GM12878 (cell line): Measurements from ENCODE around the gene FHOD3. TPM values are rescaled to one million over a fixed set of nuclear protein-coding genes. Genes with fewer than 3 reads are reported as not detected.

ENCODE experiments used
- ATAC-seq: fragments of 200-7000 bp; cut with Tn5 transposase; 3 replicates; pipeline ENCODE4 v1.9.1; 2020; ENCODE audit warnings: mild to moderate bottlenecking, moderate library complexity
- BruUV-seq: library from RNA; stranded (reverse); fragments of 400-500 nt; replicated peaks from 2 replicates; lab custom pipeline; 2021; lab: Mats Ljungman, UMichigan
- CTCF ChIA-PET: fragments of 300-600 bp; sonication (Branson Sonifier 250); formaldehyde crosslinking; extraction: SDS; loops from one replicate; lab custom pipeline; 2021; ENCODE audit warnings: inconsistent platforms; lab: Yijun Ruan, JAX
- POLR2A ChIA-PET: fragments of 350-600 bp; formaldehyde crosslinking; extraction: SDS; loops from one replicate; lab custom pipeline; 2021; ENCODE audit warnings: inconsistent platforms; lab: Charles Lee
- RAD21 ChIA-PET: fragments of 300-600 bp; sonication (Branson Sonifier 250); formaldehyde crosslinking; loops from one replicate; lab custom pipeline; 2023; ENCODE audit warnings: antibody characterized with exemption; ENCODE audit not compliant: unreplicated experiment; lab: Charles Lee
- SMC1A ChIA-PET: fragments of 300-600 bp; sonication (Branson Sonifier 250); formaldehyde crosslinking; loops from one replicate; lab custom pipeline; 2023; ENCODE audit not compliant: unreplicated experiment, uncharacterized antibody; lab: Charles Lee
- DNase-seq: peaks from one replicate; pipeline ENCODE4 v3.0.0-alpha.2; 2011; ENCODE audit warnings: low read depth, low spot score
- FAIRE-seq: peaks from 3 replicates; lab custom pipeline; 2011; peaks lifted over from hg19 to GRCh38; lab: Jason Lieb, UNC
- H2AFZ ChIP-seq: 2 replicates; pipeline ENCODE4 v1.6.0; 2011; ENCODE audit warnings: low read depth, low read length, control low read depth; ENCODE audit not compliant: control insufficient read depth
- H3K27ac ChIP-seq: 2 replicates; pipeline ENCODE4 v1.5.1; 2011; ENCODE audit warnings: control low read depth; ENCODE audit not compliant: control insufficient read depth, insufficient read depth
- H3K27me3 ChIP-seq, 2 experiments: replicated peaks in 1 of 2; 2 replicates each; pipeline versions ENCODE4 v1.6.0 to v1.6.1; 2011; ENCODE audit warnings: low read length in 1 of 2; ENCODE audit not compliant: control insufficient read depth in 2 of 2, insufficient read depth in 2 of 2
- H3K36me3 ChIP-seq, 2 experiments: 2 replicates each; pipeline ENCODE4 v1.5.1; 2011; ENCODE audit warnings: low read length in 1 of 2; ENCODE audit not compliant: control insufficient read depth in 2 of 2, insufficient read depth in 2 of 2
- H3K4me1 ChIP-seq: 2 replicates; pipeline ENCODE4 v1.6.1; 2011; ENCODE audit warnings: mild to moderate bottlenecking, low read length, moderate library complexity, mixed read lengths; ENCODE audit not compliant: control insufficient read depth, insufficient read depth
- H3K4me2 ChIP-seq: 2 replicates; pipeline ENCODE4 v1.6.0; 2011; ENCODE audit warnings: control low read depth; ENCODE audit not compliant: control insufficient read depth, insufficient read depth
- H3K4me3 ChIP-seq: fragments of 200-600 bp; sonication (generic); 2 replicates; pipeline ENCODE4 v1.5.1; 2016
- H3K79me2 ChIP-seq: 2 replicates; pipeline ENCODE4 v1.6.0; 2011; ENCODE audit warnings: low read length; ENCODE audit not compliant: control insufficient read depth, insufficient read depth
- H3K9ac ChIP-seq: 2 replicates; pipeline ENCODE4 v1.8.0; 2011; ENCODE audit warnings: low read length, control low read depth, mixed read lengths; ENCODE audit not compliant: control insufficient read depth, insufficient read depth
- H3K9me3 ChIP-seq: replicated peaks from 3 replicates; pipeline ENCODE4 v1.5.1; 2011; ENCODE audit warnings: mild to moderate bottlenecking, low read length; ENCODE audit not compliant: control insufficient read depth, insufficient read depth
- H4K20me1 ChIP-seq: 2 replicates; pipeline ENCODE4 v1.6.0; 2011; ENCODE audit not compliant: control insufficient read depth, insufficient read depth
- BCL11A ChIP-seq: IDR thresholded peaks from 2 replicates; pipeline ENCODE4 v1.6.1; 2011; ENCODE audit warnings: low read depth, low read length
- EP300 ChIP-seq, 2 experiments: fragments of 150-350 bp in 1 of 2; IDR thresholded peaks; 2 replicates each; pipeline ENCODE4 v1.6.1; 2011 to 2012; ENCODE audit warnings: low read depth in 2 of 2, low read length in 2 of 2, borderline replicate concordance in 1 of 2, improper control_type of control experiment in 1 of 2, inconsistent platforms in 1 of 2; ENCODE audit not compliant: control insufficient read depth in 1 of 2
- IKZF2 ChIP-seq, 2 experiments: fragments of 450-650 bp; IDR thresholded peaks; 2 replicates each; pipeline ENCODE4 v1.6.1; 2017; ENCODE audit warnings: mild to moderate bottlenecking in 2 of 2, moderate library complexity in 2 of 2
- MTA3 ChIP-seq: IDR thresholded peaks from 2 replicates; pipeline ENCODE4 v1.6.1; 2012; ENCODE audit warnings: low read length, inconsistent platforms, borderline replicate concordance
- MYB ChIP-seq: fragments of 150-350 bp; IDR thresholded peaks from 2 replicates; pipeline ENCODE4 v1.6.1; 2014; ENCODE audit warnings: mild to moderate bottlenecking, low read depth, low read length, borderline replicate concordance
- NFYA ChIP-seq: IDR thresholded peaks from 2 replicates; pipeline ENCODE4 v1.6.1; 2011; ENCODE audit warnings: low read depth, mild to moderate bottlenecking, low read length, improper control_type of control experiment, borderline replicate concordance
- NR2C1 ChIP-seq: fragments of 450-650 bp; IDR thresholded peaks from 2 replicates; pipeline ENCODE4 v1.6.1; 2017; ENCODE audit warnings: antibody characterized with exemption, mild to moderate bottlenecking, moderate library complexity
- POU2F2 ChIP-seq: IDR thresholded peaks from 3 replicates; pipeline ENCODE4 v1.6.1; 2011; ENCODE audit warnings: low read depth, mild to moderate bottlenecking, low read length, borderline replicate concordance
- RAD51 ChIP-seq: fragments of 450-650 bp; IDR thresholded peaks from 2 replicates; pipeline ENCODE4 v1.6.1; 2016; ENCODE audit warnings: moderate library complexity, mild to moderate bottlenecking, inconsistent platforms
- SREBF1 ChIP-seq: IDR thresholded peaks from 2 replicates; pipeline ENCODE4 v1.6.1; 2012; ENCODE audit warnings: mild to moderate bottlenecking, low read length
- TBL1XR1 ChIP-seq: IDR thresholded peaks from 2 replicates; pipeline ENCODE4 v1.6.1; 2012; ENCODE audit warnings: low read depth, low read length, improper control_type of control experiment
- ZNF384 ChIP-seq: IDR thresholded peaks from 2 replicates; pipeline ENCODE4 v1.6.1; 2012; ENCODE audit warnings: low read depth, mild to moderate bottlenecking, low read length, improper control_type of control experiment, borderline replicate concordance
- in situ Hi-C: fragments of 300-500 bp; cut with MboI; formaldehyde crosslinking; loops from 9 replicates; pipeline ENCODE4 v1.14.3; 2018; ENCODE audit warnings: mixed read lengths
- intact Hi-C: fragments of 100-400 bp; cut with micrococcal nuclease; formaldehyde crosslinking; loops from one replicate; pipeline ENCODE4 v1.14.2; 2022; ENCODE audit not compliant: unreplicated experiment
- polyA plus RNA-seq, 11 experiments: library from polyadenylated mRNA; depleted of rRNA in 4 of 11; unstranded in 6 of 11; stranded (reverse) in 5 of 11; fragments of >200 nt; fragmentation: Nextera tagmentation in 4 of 11; fragmentation: Illumina TruSeq in 1 of 11; extraction: Ambion mirVana in 4 of 11; extraction: Trizol in 1 of 11; gene quantifications; 1 replicate in 1 of 11; 2 replicates in 10 of 11; pipeline versions ENCODE4 v1.2.1 to v1.2.3, GENCODE V29; 2011 to 2016; ENCODE audit warnings: inconsistent platforms in 2 of 11, missing spikeins in 2 of 11, low read depth in 1 of 11
- total RNA-seq, 4 experiments: library from RNA; depleted of rRNA in 3 of 4; stranded (reverse); fragments of >200 nt in 3 of 4; fragmentation: Illumina TruSeq in 1 of 4; extraction: Trizol in 1 of 4; gene quantifications; 2 replicates each; pipeline versions ENCODE4 v1.2.1 to v1.2.3, GENCODE V29; 2013 to 2021
- TF ChIP-seq, protein P1 (sequence below): fragments of 450-650 bp; IDR thresholded peaks from 2 replicates; pipeline ENCODE4 v1.6.1; 2017; ENCODE audit warnings: borderline replicate concordance

Gene FHOD3
- total and polyA plus RNA-seq, 10 of the 15 experiments (the other 5 are each of a cell fraction or from before 2014, with no cell fraction given) = 0.77 to 26.7 (median 10.4) TPM

DNA sequence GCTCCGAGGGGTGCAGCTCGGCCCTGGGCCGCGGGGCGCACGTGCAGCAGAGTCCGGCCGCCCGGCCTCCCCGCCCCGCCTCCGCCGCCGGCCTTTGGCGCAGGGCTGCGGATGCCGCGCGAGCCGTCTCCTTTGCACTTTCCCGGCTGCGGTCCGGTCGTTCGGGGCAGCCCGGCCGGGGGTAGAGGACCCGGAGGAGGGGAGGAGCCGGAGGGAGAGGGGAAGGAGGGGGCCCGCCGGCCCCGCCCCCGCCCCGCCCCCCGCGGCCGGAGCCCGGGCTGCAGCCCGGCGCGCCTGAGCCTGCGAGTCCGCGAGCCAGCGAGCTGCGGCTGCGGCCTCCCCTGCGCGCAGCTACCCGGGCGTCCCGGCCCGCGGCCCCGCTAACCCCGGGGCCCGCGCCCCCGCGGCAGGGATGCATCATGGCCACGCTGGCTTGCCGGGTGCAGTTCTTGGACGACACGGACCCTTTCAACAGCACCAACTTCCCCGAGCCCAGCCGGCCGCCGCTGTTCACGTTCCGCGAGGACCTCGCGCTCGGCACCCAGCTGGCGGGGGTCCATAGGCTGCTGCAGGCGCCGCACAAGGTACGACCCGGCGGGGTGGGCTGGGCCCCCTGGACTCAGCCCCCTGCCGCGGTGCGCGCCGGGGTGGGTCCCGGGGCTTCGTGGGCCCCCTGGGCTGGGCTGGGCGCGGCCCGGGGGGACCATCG is at the start of gene FHOD3 (continued):
- TF ChIP-seq SREBF1 (no peak), NR2C1 (no peak), IKZF2 (IDR thresholded peaks at IDR 0.05) (no peak), MTA3 (no peak), ZNF384 (no peak), EP300 (IDR thresholded peaks at IDR 0.05; ENCODE audit: borderline replicate concordance in 1 of 2, control insufficient read depth in 1 of 2, low read depth in 2 of 2, low read length in 2 of 2) (no peak), BCL11A (no peak)
- TF ChIP-seq, protein P1, sequence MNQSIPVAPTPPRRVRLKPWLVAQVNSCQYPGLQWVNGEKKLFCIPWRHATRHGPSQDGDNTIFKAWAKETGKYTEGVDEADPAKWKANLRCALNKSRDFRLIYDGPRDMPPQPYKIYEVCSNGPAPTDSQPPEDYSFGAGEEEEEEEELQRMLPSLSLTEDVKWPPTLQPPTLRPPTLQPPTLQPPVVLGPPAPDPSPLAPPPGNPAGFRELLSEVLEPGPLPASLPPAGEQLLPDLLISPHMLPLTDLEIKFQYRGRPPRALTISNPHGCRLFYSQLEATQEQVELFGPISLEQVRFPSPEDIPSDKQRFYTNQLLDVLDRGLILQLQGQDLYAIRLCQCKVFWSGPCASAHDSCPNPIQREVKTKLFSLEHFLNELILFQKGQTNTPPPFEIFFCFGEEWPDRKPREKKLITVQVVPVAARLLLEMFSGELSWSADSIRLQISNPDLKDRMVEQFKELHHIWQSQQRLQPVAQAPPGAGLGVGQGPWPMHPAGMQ = no peak

DNA sequence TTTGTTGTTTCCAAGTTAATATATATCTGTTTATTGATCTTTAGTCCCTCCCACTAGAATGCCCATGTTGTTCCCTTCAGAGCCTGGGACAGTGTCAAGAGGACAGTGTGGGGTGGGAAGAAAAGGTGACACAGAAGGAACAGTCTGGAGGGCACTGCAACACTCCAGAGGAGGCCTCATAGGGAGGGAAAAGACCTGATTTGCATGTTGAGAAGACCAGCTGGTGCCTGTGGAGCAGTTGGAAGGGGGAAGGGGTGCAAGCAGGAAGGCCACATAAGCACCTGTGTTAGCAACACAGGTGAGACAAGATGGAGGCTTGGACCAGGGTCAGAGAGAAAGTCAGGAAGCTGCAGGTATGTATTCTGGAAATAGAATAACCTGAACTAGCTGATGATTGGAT is 48.1 kb upstream of the FHOD3 start:
- no peak overlapping the region for H3K27ac ChIP-seq
- no peak for FAIRE-seq
- H3K27me3 ChIP-seq = no peaks in the 10 kb centered on the region
- RAD21 ChIA-PET = interaction anchor here (1.2 kb wide), 1 partner anchor 149 kb away, joined by 3 read pairs; no protein-coding TSS in a partner anchor
- ATAC-seq = no peak
- no peak for TF ChIP-seq TBL1XR1
- no peak for TF ChIP-seq NFYA
- no peak for TF ChIP-seq RAD51
- TF ChIP-seq POU2F2 = peak; percentile 54; the same call in 1 of the 3 replicates
- no peak for TF ChIP-seq MYB
- POLR2A ChIA-PET = interaction anchor here (0.6 kb wide), 1 partner anchor 112 kb away, joined by 5 read pairs; no protein-coding TSS in a partner anchor
- H3K4me3 ChIP-seq = no peak overlapping the region
- no peaks in the 10 kb centered on the region; the same call in 2 of the 3 replicates for H3K9me3 ChIP-seq
- intact Hi-C loops = no loop called here
- no TSS peak for BruUV-seq
- DNase-seq = no peak
- in situ Hi-C loops = no loop called here
- no peak overlapping the region for H3K4me2 ChIP-seq
- no peak overlapping the region for H3K9ac ChIP-seq
- H3K36me3 ChIP-seq = no peaks in the 10 kb centered on the region
- no peaks in the 10 kb centered on the region for H4K20me1 ChIP-seq
- H3K4me1 ChIP-seq = no peaks in the 10 kb centered on the region
- no peaks in the 10 kb centered on the region for H3K79me2 ChIP-seq
- CTCF ChIA-PET = no interaction called here
- H2AFZ ChIP-seq = no peak overlapping the region
- SMC1A ChIA-PET = no interaction called here
